GM12874 (cell line): ENCODE data around the gene STK32C.

Source experiments
- CTCF ChIP-seq: IDR thresholded peaks from 2 replicates; pipeline ENCODE4 v1.5.1; 2011; ENCODE audit warnings: low read depth, mild to moderate bottlenecking, control low read depth, low read length, moderate library complexity; ENCODE audit not compliant: insufficient read depth

STK32C gene

DNA sequence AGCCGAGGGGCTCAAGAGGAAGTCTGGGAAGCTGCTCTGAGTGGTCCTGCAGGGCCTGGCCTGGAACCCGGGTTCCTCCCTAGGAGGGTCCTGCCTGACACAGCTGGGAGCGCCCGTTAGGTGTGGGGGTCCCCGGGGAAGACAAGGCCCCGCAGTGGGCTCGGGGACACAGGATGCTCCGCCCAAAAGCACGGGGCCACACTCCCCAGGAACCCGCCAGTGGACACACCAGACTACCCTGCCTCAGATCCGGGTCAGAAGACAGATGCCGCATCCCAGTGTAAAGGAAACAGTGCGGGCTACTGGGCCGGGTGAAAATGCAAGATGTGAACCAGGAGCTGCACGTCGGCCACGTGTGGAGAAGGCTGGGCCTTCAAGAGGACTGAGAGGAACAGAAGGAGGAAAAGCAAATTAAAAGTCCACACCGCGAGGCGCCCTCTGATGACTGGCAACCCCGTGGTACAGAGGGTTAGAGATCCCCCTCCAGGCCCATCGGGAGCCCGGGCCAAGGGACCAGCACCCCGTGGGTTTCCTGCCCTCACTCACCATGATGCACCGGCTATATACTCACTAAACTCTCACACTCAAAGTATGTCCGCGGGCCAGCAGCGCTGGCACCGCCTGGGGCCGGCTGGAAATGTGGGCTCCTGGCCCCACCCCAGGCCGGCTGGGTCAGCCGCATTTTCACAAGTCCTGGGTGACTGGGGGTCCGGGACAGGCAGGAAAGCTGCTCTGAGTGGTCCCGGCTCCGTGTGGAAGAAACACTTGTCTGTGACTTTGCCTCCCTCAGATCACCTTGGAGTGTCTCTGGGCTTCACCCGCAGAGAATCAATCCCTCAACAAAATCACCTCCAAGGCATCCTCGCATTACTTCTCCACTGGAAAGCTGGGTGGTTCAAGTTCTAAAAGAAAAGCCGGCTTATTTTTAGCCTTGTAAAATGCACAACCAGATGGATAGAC is 6.1 kb downstream of the STK32C start:
- TF ChIP-seq CTCF, result no peak

DNA sequence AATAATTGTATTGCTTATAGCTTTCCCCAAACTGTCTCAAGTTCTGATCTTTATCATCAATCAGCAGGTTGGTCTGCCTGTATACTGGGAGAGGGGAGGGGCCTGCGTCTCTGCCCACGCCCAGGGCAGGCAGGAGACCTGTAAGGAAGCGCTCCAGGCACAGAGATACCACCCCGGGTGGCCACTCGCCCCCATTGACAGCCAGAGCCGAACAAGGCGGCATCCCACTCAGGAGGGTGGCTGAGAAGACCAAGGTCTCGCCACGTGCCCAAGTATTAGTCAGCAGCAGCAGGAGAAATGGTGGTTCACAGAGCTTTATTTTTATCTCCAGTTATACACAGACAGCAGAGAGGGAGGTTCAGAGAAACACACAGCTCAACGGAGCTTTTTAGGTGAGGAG is 7.2 kb downstream of the STK32C start:
- no peak for TF ChIP-seq CTCF

- no peak for TF ChIP-seq CTCF
These were observed 8.1 kb downstream of the STK32C start for GRCh38 chr10:132299371-132300336.

- no peak for TF ChIP-seq CTCF
These were observed 9.5 kb downstream of the STK32C start for GRCh38 chr10:132298038-132298881.

DNA sequence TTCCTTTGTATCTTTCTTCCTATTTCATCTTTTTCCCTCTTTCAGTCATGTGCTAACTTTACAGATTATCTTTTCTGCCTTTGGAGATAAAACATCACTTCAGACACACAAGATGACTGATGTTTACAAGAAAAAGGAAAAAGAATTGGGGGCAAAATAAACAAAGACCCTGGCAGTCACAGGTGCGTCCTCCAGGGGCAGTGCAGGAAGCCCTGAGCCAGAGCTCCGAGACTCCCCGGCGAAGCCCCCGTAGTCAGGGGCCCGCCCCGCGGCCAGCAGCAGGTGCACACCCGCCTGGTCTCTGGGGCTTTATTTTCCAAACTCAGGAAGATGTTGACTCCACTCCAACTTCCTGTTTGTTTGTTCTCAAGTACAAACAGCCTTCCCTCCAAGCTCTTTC is 10.2 kb downstream of the STK32C start:
- no peak for TF ChIP-seq CTCF

DNA sequence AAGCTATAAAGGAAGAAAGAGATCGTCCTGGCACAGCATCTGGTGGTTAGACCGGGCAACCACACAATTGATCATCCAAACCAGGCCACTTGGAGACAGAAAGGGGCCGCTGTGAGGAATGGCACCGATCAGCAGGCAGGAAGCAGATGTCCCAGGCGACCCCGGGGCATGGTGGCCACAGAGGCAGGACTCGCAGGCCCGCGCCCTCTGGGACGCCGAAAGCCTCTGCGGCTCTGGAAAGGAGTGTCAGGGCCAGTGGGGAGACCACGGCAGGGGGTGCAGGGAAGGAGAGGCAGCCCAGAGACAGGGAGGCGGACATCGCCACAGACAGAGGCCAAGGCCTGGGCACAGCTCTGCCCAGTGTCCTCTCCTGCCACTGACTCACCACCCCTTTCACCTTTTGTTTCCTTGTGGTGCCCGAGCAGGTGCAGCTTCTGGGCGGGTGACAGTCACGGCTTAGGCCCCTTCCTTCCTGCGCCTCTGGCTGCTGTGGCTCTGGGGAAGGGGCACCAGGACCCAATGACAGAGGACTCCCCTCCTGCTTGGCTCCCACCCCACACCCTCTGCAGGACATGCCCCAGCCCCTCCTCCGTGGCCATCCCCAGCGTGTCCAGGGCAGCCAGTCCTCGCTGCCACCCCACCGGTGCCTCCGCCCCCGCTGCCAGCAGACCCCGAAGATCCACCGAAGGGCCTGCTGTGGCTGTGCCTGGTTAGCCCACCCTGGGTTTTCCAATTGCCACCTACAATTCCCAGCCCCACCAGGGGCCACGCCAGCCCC is 10.9 kb downstream of the STK32C start:
- no peak for TF ChIP-seq CTCF
